TTC549 (cell line): ENCODE data around the gene RIC1.
"Not testable (repeated sequence)": the region's sequence is repeated elsewhere in the genome, so short reads cannot be mapped to it uniquely, and the experiment has no call there.

Source experiments
- FAIRE-seq: peaks from 2 replicates; lab custom pipeline; 2012; peaks lifted over from hg19 to GRCh38; lab: Jason Lieb, UNC

Gene RIC1

GRCh38 chr9:5628530-5629311, at the start of gene RIC1:
RIC1 (plus strand) TSS chr9:5629107; CDS start chr9:5629310, 203 bp downstream.
- no peak for FAIRE-seq

GRCh38 chr9:5579881-5580280, 49.0 kb upstream of the RIC1 start:
- FAIRE-seq, result no peak

GRCh38 chr9:5580650-5581049, 48.3 kb upstream of the RIC1 start:
- no peak for FAIRE-seq

- not testable (repeated sequence) for FAIRE-seq
These were observed 47.2 kb upstream of the RIC1 start for GRCh38 chr9:5581706-5582105.

- FAIRE-seq, result no peak
These were observed 46.1 kb upstream of the RIC1 start for GRCh38 chr9:5582835-5583195.

- no peak for FAIRE-seq
These were observed 42.5 kb upstream of the RIC1 start for GRCh38 chr9:5586391-5586802.

- no peak for FAIRE-seq
These were observed 41.9 kb upstream of the RIC1 start for GRCh38 chr9:5587024-5587423.

- FAIRE-seq, result no peak
These were observed 36.7 kb upstream of the RIC1 start for GRCh38 chr9:5592231-5592630.

- no peak for FAIRE-seq
These were observed 36.0 kb upstream of the RIC1 start for GRCh38 chr9:5592904-5593303.

- no peak for FAIRE-seq
These were observed 35.0 kb upstream of the RIC1 start for GRCh38 chr9:5593904-5594303.

- FAIRE-seq, result no peak
These were observed 32.7 kb upstream of the RIC1 start for GRCh38 chr9:5596173-5596572.

GRCh38 chr9:5608298-5609225, 20.3 kb upstream of the RIC1 start:
- FAIRE-seq, result no peak

GRCh38 chr9:5609226-5609596, 19.7 kb upstream of the RIC1 start:
- no peak for FAIRE-seq

- no peak for FAIRE-seq
These were observed 18.4 kb upstream of the RIC1 start for GRCh38 chr9:5610491-5610890.

- no peak for FAIRE-seq
These were observed 17.4 kb upstream of the RIC1 start for GRCh38 chr9:5611321-5612184.

- FAIRE-seq, result no peak
These were observed 16.7 kb upstream of the RIC1 start for GRCh38 chr9:5612185-5612530.

GRCh38 chr9:5614192-5614591, 14.7 kb upstream of the RIC1 start:
- no peak for FAIRE-seq

GRCh38 chr9:5614985-5615384, 13.9 kb upstream of the RIC1 start:
- FAIRE-seq, result no peak

GRCh38 chr9:5617749-5618148, 11.2 kb upstream of the RIC1 start:
- FAIRE-seq, result no peak

GRCh38 chr9:5620494-5620893, 8.4 kb upstream of the RIC1 start:
- FAIRE-seq, result no peak

- FAIRE-seq, result no peak
These were observed 7.6 kb upstream of the RIC1 start for GRCh38 chr9:5621327-5621726.

GRCh38 chr9:5622016-5622415, 6.9 kb upstream of the RIC1 start:
- no peak for FAIRE-seq

- FAIRE-seq, result no peak
These were observed 4.3 kb upstream of the RIC1 start for GRCh38 chr9:5624655-5625054.
